DMS 273 (cell line): ENCODE measurements around the gene ZMYM4.
A peak's percentile ranks its signal among the peaks of the same experiment; 100 is the strongest.
"Not testable (repeated sequence)": the region's sequence is repeated elsewhere in the genome, so short reads cannot be mapped to it uniquely, and the experiment has no call there.

ENCODE experiments used
- DNase-seq: peaks from one replicate; lab custom pipeline; 2025; ENCODE audit not compliant: unreplicated experiment; lab: John Stamatoyannopoulos, UW

ZMYM4 gene

GRCh38 chr1:35324486-35324885 lies 56.0 kb downstream of the ZMYM4 start:
- no peak for DNase-seq

- no peak for DNase-seq
These were observed 57.8 kb downstream of the ZMYM4 start for GRCh38 chr1:35326246-35326866.

- not testable (repeated sequence) for DNase-seq
These were observed 63.1 kb downstream of the ZMYM4 start for GRCh38 chr1:35331618-35332017.

GRCh38 chr1:35334485-35334884 lies 66.0 kb downstream of the ZMYM4 start:
- DNase-seq: no peak

- DNase-seq: peak; percentile 4
These were observed 72.0 kb downstream of the ZMYM4 start for GRCh38 chr1:35340519-35340918.

GRCh38 chr1:35345439-35345981 lies 77.0 kb downstream of the ZMYM4 start:
- no peak for DNase-seq

- no peak for DNase-seq
These were observed 82.4 kb downstream of the ZMYM4 start for GRCh38 chr1:35350872-35351271.

- no peak for DNase-seq
These were observed 91.5 kb downstream of the ZMYM4 start for GRCh38 chr1:35359995-35360394.

- DNase-seq: no peak
These were observed 93.1 kb downstream of the ZMYM4 start for GRCh38 chr1:35361638-35362037.

- DNase-seq: no peak
These were observed 96.2 kb downstream of the ZMYM4 start for GRCh38 chr1:35364741-35365140.

- no peak for DNase-seq
These were observed 99.4 kb downstream of the ZMYM4 start for GRCh38 chr1:35367914-35368313.

GRCh38 chr1:35369922-35370671 lies 101.6 kb downstream of the ZMYM4 start:
- DNase-seq: peak; percentile 82

- DNase-seq: no peak
These were observed 103.0 kb downstream of the ZMYM4 start for GRCh38 chr1:35371506-35371905.

- DNase-seq: no peak
These were observed 109.0 kb downstream of the ZMYM4 start for GRCh38 chr1:35377555-35377954.

GRCh38 chr1:35379317-35380000 lies 111.0 kb downstream of the ZMYM4 start:
- no peak for DNase-seq

GRCh38 chr1:35380111-35380510 lies 111.6 kb downstream of the ZMYM4 start:
- not testable (repeated sequence) for DNase-seq

- DNase-seq: no peak
These were observed 113.6 kb downstream of the ZMYM4 start for GRCh38 chr1:35382107-35382506.

GRCh38 chr1:35386290-35386689 lies 117.8 kb downstream of the ZMYM4 start:
- DNase-seq: no peak

GRCh38 chr1:35386959-35387358 lies 118.5 kb downstream of the ZMYM4 start:
- no peak for DNase-seq

- DNase-seq: no peak
These were observed 122.3 kb downstream of the ZMYM4 start for GRCh38 chr1:35390600-35391494.

- DNase-seq: no peak
These were observed 125.9 kb downstream of the ZMYM4 start for GRCh38 chr1:35394386-35394785.
